GM18511 (cell line): ENCODE results near the gene DLL4.

Experiments used
- ATAC-seq: cut with Tn5 transposase; IDR thresholded peaks from one replicate; pipeline ENCODE4 v1.9.1; 2021; ENCODE audit warnings: mild to moderate bottlenecking, moderate library complexity; ENCODE audit not compliant: unreplicated experiment

DLL4 gene

GRCh38 chr15:40928821-40929659, at the start of gene DLL4:
Gene DLL4 (plus strand): TSS chr15:40929340. CDS start chr15:40929669, 329 bp downstream.
- ATAC-seq: no peak

GRCh38 chr15:40879609-40880008, 49.5 kb upstream of the DLL4 start:
- no peak for ATAC-seq

- ATAC-seq: no peak
These were observed 47.8 kb upstream of the DLL4 start for GRCh38 chr15:40881351-40881750.

DNA sequence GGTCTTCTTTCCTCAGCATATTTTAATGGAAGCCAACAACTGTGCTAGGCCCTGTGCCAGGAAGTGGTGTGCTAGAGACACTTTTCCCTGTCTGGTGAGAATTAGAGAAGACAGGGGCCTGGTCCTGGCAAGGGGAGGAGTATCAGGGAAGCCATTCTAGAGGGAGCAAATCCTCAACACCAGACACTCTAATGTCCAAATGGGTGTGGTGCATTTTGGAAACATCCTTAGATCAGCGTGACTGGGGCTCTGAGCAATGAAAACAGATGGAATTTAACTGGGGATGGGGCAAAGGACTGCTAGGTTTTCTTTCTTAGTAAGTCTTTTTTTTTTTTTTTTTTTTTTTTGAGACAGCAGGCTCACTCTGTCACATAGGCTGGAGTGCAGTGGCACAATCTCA, 42.6 kb upstream of the DLL4 start:
- ATAC-seq: no peak

DNA sequence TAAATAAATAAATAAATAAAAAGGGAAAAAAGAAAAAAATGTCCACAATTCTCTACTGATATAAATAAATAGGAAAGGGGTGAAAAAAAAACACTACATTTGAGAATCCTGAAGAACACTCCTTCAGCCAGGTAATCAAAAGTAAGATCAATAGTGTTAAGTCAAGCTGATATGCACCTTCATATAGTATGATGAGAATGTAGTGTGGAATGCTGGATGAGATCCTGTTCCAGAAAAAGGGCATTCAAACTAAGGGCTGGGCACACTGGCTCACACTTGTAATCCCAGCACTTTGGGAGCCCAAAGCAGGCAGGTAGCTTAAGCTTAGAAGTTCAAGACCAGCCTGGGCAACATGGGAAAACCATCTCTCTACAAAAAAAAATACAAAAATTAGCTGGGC, 40.0 kb upstream of the DLL4 start:
- ATAC-seq: no peak

GRCh38 chr15:40891138-40891537, 38.0 kb upstream of the DLL4 start:
- no peak for ATAC-seq

- ATAC-seq: no peak
These were observed 37.2 kb upstream of the DLL4 start for GRCh38 chr15:40891810-40892446.

- no peak for ATAC-seq
These were observed 36.6 kb upstream of the DLL4 start for GRCh38 chr15:40892447-40893012.

GRCh38 chr15:40893019-40893670, 36.0 kb upstream of the DLL4 start:
- no peak for ATAC-seq

- peak; percentile 93 for ATAC-seq
These were observed 35.1 kb upstream of the DLL4 start, which contains the start of gene VPS18 for GRCh38 chr15:40893733-40894680. Gene VPS18 (plus strand): TSS chr15:40894450. CDS start chr15:40894769, 319 bp downstream.

GRCh38 chr15:40894681-40895448, 34.3 kb upstream of the DLL4 start:
- ATAC-seq: peak; percentile 57

- no peak for ATAC-seq
These were observed 29.5 kb upstream of the DLL4 start for GRCh38 chr15:40899536-40900207.

DNA sequence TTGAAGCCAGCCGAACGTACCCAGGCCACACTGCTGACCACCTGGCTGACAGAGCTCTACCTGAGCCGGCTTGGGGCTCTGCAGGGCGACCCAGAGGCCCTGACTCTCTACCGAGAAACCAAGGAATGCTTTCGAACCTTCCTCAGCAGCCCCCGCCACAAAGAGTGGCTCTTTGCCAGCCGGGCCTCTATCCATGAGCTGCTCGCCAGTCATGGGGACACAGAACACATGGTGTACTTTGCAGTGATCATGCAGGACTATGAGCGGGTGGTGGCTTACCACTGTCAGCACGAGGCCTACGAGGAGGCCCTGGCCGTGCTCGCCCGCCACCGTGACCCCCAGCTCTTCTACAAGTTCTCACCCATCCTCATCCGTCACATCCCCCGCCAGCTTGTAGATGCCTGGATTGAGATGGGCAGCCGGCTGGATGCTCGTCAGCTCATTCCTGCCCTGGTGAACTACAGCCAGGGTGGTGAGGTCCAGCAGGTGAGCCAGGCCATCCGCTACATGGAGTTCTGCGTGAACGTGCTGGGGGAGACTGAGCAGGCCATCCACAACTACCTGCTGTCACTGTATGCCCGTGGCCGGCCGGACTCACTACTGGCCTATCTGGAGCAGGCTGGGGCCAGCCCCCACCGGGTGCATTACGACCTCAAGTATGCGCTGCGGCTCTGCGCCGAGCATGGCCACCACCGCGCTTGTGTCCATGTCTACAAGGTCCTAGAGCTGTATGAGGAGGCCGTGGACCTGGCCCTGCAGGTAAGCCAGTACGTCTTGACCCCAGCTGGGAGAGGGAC, 28.7 kb upstream of the DLL4 start:
- ATAC-seq: no peak

DNA sequence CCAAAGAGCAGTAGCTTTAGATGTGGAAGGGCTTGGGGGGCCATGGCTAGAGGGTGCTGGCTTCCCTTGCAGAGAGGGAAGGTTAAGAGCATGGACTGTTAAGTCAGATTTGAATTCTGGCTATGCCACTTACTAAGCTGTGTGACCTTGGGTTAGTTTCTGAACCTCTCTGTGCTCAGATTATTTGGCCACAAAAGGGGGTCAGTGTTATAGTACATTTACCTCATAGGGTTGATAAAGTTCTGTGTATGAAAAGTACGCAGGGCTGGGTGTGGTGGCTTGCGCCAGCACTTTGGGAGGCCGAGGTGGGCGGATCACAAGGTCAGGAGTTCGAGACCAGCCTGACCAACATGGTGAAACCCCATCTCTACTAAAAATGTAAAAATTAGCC, 28.1 kb upstream of the DLL4 start:
- ATAC-seq: no peak

- no peak for ATAC-seq
These were observed 26.3 kb upstream of the DLL4 start for GRCh38 chr15:40902605-40903561.

DNA sequence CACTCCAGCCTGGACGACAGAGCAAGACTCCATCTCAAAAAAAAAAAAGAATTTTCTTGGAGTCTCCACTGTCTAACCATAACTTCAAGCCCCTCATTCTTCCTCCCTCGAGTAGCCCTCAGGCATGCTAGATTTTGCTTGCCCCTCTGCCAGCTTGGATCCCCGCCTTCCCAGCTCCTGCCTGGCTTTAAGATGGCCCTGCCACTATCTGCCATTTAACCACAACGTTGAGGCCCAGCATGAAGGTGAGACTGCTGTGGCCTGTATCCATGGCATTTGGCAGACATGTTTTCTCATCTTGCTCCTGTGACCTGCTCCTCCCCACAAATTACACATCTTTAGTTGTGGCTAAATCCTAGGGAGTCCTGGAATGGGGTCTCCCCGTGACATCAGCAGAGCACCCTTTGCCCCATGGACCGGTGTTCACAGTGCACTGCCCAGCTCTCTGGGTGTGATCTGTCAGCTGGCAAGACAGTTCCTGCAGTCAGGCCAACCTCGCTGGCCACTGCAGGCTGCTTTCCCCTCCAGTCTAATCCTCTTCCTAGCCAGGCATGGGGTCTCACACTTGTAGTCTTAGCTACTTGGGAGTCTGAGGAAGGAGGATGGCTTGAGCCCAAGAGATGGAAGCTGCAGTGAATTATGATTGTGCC, 24.5 kb upstream of the DLL4 start:
- no peak for ATAC-seq
